ENCODE results near the gene NLRP9.

Gene NLRP9

GRCh38 chr19:55695511-55696290, 42.5 kb downstream of the NLRP9 start:
- TF ChIP-seq CTCF (IDR thresholded peaks at IDR 0.05; ENCODE audit: insufficient read depth, missing control alignments): no peak
- no peak for DNase-seq (ENCODE audit: insufficient read length, low spot score)
- FAIRE-seq: no peak

GRCh38 chr19:55694656-55695491, 43.3 kb downstream of the NLRP9 start:
- FAIRE-seq (no peak), DNase-seq (ENCODE audit: insufficient read length, low spot score) (no peak)
- no peak for TF ChIP-seq CTCF (IDR thresholded peaks at IDR 0.05; ENCODE audit: insufficient read depth, missing control alignments)

- TF ChIP-seq CTCF (IDR thresholded peaks at IDR 0.05; ENCODE audit: insufficient read depth, missing control alignments): no peak
Observed at GRCh38 chr19:55694241-55694655, 44.0 kb downstream of the NLRP9 start.

GRCh38 chr19:55693336-55693974, 44.7 kb downstream of the NLRP9 start:
- TF ChIP-seq CTCF (IDR thresholded peaks at IDR 0.05; ENCODE audit: insufficient read depth, missing control alignments): no peak
- FAIRE-seq (no peak), DNase-seq (ENCODE audit: insufficient read length, low spot score) (no peak)

More at GRCh38 chr19:55694241-55694655, 44.0 kb downstream of the NLRP9 start:
- no peak for DNase-seq (ENCODE audit: insufficient read length, low spot score)
- FAIRE-seq: no peak

GRCh38 chr19:55692681-55693081, 45.5 kb downstream of the NLRP9 start:
- no peak for TF ChIP-seq CTCF (IDR thresholded peaks at IDR 0.05; ENCODE audit: insufficient read depth, missing control alignments)
- FAIRE-seq (no peak), DNase-seq (ENCODE audit: insufficient read length, low spot score) (no peak)

DNA sequence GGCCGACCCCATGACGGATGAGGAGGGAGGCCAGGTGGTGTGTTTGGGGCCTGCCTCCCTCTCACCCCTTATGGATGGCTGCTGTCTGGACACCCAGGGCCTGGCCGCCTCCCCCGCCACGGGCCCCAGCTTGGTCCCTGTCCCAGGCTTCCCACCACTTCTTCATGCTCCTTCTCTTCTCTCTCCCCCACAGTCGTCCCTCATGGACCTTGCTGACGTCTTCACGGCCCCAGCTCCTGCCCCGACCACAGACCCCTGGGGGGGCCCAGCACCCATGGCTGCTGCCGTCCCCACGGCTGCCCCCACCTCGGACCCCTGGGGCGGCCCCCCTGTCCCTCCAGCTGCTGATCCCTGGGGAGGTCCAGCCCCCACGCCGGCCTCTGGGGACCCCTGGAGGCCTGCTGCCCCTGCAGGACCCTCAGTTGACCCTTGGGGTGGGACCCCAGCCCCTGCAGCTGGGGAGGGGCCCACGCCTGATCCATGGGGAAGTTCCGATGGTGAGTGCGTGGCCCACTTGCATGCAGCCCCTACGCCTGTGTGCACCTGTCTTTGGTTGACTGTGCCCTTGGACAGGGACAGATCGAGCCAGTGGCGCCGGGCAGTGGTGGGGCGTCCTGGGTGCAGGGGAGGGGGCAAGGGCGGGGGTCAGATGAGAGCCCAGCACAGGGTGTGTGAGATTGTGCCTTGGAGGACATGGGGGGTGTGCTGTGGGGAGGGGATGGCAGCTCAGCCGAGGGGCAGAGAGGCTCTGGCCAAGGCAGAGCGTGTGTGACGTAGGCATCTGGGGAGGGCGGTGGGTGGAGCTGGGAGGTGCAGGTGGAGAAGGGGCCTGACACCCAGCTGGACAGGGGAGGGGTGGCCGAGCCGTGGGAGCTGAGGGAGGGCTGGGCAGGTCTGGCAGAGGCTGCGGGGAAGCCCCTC, 46.4 kb downstream of the NLRP9 start:
- no peak for FAIRE-seq
- no peak for TF ChIP-seq CTCF (IDR thresholded peaks at IDR 0.05; ENCODE audit: insufficient read depth, missing control alignments)
- DNase-seq (ENCODE audit: insufficient read length, low spot score): no peak
